ENCODE results near the gene METTL17.
A peak's percentile ranks its signal among the peaks of the same experiment; 100 is the strongest.

Gene METTL17

GRCh38 chr14:21037156-21037555 is 47.4 kb downstream of the METTL17 start:
- DNase-seq (ENCODE audit: low read depth in 1 of 2, low spot score in 1 of 2) = no peak
- Histone ChIP-seq H3K27ac (replicated peaks) (no peak overlapping the region), H3K4me3 (replicated peaks; ENCODE audit: insufficient read depth, low read length) (no peak overlapping the region), H3K27me3 (ENCODE audit: insufficient read depth, poor library complexity, severe bottlenecking) (no peaks in the 10 kb centered on the region)
- TF ChIP-seq, protein P1, sequence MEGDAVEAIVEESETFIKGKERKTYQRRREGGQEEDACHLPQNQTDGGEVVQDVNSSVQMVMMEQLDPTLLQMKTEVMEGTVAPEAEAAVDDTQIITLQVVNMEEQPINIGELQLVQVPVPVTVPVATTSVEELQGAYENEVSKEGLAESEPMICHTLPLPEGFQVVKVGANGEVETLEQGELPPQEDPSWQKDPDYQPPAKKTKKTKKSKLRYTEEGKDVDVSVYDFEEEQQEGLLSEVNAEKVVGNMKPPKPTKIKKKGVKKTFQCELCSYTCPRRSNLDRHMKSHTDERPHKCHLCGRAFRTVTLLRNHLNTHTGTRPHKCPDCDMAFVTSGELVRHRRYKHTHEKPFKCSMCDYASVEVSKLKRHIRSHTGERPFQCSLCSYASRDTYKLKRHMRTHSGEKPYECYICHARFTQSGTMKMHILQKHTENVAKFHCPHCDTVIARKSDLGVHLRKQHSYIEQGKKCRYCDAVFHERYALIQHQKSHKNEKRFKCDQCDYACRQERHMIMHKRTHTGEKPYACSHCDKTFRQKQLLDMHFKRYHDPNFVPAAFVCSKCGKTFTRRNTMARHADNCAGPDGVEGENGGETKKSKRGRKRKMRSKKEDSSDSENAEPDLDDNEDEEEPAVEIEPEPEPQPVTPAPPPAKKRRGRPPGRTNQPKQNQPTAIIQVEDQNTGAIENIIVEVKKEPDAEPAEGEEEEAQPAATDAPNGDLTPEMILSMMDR (IDR thresholded peaks at IDR 0.05; ENCODE audit: insufficient read depth, low read length) = no peak
- TF ChIP-seq SPI1 (IDR thresholded peaks at IDR 0.05; ENCODE audit: borderline replicate concordance, low read depth) (no peak), GABPA (IDR thresholded peaks at IDR 0.05; ENCODE audit: low read depth) (no peak), REST (IDR thresholded peaks at IDR 0.05; ENCODE audit: insufficient replicate concordance, low read depth) (no peak), POLR2AphosphoS5 (IDR thresholded peaks at IDR 0.05; ENCODE audit: low read depth) (no peak)

- Histone ChIP-seq H3K27ac (replicated peaks) (no peak overlapping the region), H3K4me3 (replicated peaks; ENCODE audit: insufficient read depth, low read length) (no peak overlapping the region), H3K27me3 (ENCODE audit: insufficient read depth, poor library complexity, severe bottlenecking) (no peaks in the 10 kb centered on the region)
- no peak for DNase-seq (ENCODE audit: low read depth in 1 of 2, low spot score in 1 of 2)
- no peak for TF ChIP-seq REST (IDR thresholded peaks at IDR 0.05; ENCODE audit: insufficient replicate concordance, low read depth)
- no peak for TF ChIP-seq SPI1 (IDR thresholded peaks at IDR 0.05; ENCODE audit: borderline replicate concordance, low read depth)
- TF ChIP-seq POLR2AphosphoS5 (IDR thresholded peaks at IDR 0.05; ENCODE audit: low read depth) = no peak
- TF ChIP-seq, protein P1 (IDR thresholded peaks at IDR 0.05; ENCODE audit: insufficient read depth, low read length) = no peak
- no peak for TF ChIP-seq GABPA (IDR thresholded peaks at IDR 0.05; ENCODE audit: low read depth)
Measured at GRCh38 chr14:21038441-21039422, 49.0 kb downstream of the METTL17 start.

DNA sequence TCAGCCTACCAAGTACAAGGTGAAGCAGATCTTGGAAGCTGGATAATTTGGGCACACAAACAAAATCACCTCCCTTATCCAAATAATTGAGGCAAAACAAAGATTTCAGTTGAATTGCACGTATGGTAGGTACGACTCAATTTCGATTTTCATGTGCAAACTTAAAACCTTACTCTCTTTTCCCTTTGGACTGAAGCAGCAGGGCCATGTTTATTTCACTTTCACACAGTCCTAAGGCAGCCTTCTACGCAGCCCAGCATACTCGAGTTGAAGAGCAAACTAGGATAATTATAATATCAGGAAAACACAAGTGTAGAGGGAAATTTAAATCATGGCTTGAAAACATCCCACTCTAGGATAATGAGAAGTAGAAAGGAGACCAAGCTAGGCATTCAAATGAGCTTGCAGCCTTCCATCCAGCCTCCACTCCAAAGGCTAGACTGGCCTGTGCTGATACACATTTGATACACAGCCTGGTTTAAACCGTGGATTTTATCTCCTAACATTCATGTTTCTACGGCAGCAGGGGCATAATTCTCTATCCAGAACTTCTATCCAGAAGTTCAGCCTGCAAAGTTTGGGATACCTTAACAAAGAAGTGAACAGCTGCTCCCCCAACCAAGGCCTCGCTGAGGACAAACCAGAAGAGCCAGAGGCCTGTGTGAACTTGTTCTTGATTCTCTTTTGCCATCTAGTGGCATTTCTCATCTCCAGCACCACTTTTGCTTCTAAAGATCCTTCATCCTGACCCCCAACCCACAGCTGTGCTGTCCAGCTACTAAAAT is 50.0 kb downstream of the METTL17 start:
- Histone ChIP-seq H3K27me3 (ENCODE audit: insufficient read depth, poor library complexity, severe bottlenecking) (no peaks in the 10 kb centered on the region), H3K27ac (replicated peaks) (no peak overlapping the region), H3K4me3 (replicated peaks; ENCODE audit: insufficient read depth, low read length) (no peak overlapping the region)
- peak in 1 of 2 experiments; percentile 53 for DNase-seq (ENCODE audit: low read depth in 1 of 2, low spot score in 1 of 2)
- no peak for TF ChIP-seq GABPA (IDR thresholded peaks at IDR 0.05; ENCODE audit: low read depth)
- TF ChIP-seq, protein P1 (IDR thresholded peaks at IDR 0.05; ENCODE audit: insufficient read depth, low read length) = peak; percentile 68
